ENCODE data around the gene SPINK1. TPM values are rescaled to one million over a fixed set of nuclear protein-coding genes. Genes with fewer than 3 reads are reported as not detected.

Gene SPINK1
- total RNA-seq, 6 experiments from 2014 or later = not detected

DNA sequence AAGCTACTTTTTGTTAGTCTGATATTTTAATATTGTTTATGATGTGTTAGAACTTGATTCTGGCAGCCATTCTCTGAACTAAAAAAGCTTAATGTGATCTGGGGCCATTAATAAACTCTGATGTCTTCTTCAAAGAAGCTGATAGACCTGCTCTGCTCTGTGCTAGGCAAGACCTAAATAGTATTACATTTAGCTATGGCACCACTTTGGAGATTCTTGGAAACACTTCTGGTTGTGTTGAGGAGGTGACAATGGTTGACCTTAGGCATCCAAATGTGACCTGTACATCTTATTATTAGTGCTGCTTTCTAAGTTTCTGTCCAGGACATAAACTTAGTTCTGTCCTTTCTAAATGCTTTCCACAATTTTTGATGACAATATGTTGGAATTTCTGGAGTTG lies 25.3 kb upstream of the SPINK1 start:
- no peaks in the 10 kb centered on the region for H3K4me1 Mint-ChIP-seq (ENCODE audit: low read depth)

DNA sequence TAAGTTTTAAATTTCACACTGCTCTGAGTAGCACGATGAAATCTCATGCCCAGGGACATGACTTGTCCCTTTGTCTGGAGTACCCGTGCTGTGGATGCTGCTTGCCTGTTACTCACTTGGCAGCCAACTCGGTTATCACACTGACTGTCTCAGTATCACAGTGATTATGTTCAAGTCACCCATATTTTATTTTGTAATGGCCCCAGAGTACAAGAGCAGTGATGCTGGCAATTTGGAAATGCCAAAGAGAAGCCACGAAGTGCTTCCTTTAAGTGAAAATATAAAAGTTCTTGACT lies 24.3 kb upstream of the SPINK1 start:
- H3K4me3 Mint-ChIP-seq = no peak overlapping the region
- H3K4me1 Mint-ChIP-seq (ENCODE audit: low read depth) = no peaks in the 10 kb centered on the region
- H3K27ac Mint-ChIP-seq = no peak overlapping the region
- TF ChIP-seq, protein P1, sequence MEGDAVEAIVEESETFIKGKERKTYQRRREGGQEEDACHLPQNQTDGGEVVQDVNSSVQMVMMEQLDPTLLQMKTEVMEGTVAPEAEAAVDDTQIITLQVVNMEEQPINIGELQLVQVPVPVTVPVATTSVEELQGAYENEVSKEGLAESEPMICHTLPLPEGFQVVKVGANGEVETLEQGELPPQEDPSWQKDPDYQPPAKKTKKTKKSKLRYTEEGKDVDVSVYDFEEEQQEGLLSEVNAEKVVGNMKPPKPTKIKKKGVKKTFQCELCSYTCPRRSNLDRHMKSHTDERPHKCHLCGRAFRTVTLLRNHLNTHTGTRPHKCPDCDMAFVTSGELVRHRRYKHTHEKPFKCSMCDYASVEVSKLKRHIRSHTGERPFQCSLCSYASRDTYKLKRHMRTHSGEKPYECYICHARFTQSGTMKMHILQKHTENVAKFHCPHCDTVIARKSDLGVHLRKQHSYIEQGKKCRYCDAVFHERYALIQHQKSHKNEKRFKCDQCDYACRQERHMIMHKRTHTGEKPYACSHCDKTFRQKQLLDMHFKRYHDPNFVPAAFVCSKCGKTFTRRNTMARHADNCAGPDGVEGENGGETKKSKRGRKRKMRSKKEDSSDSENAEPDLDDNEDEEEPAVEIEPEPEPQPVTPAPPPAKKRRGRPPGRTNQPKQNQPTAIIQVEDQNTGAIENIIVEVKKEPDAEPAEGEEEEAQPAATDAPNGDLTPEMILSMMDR (IDR thresholded peaks at IDR 0.05) = no peak
- no peaks in the 10 kb centered on the region; the same call in 1 of the 2 replicates for H3K27me3 Mint-ChIP-seq (ENCODE audit: insufficient read depth)
- DNase-seq = no peak
- no peaks in the 10 kb centered on the region for H3K36me3 Mint-ChIP-seq (ENCODE audit: low read depth)
- no peaks in the 10 kb centered on the region for H3K9me3 Mint-ChIP-seq

More for the DNA sequence above, 25.3 kb upstream of the SPINK1 start:
- DNase-seq = no peak
- TF ChIP-seq, protein P1 (IDR thresholded peaks at IDR 0.05) = no peak
- Mint-ChIP-seq H3K9me3 (no peaks in the 10 kb centered on the region), H3K27me3 (ENCODE audit: insufficient read depth) (no peaks in the 10 kb centered on the region; the same call in 1 of the 2 replicates), H3K27ac (no peak overlapping the region), H3K4me3 (no peak overlapping the region), H3K36me3 (ENCODE audit: low read depth) (no peaks in the 10 kb centered on the region)

DNA sequence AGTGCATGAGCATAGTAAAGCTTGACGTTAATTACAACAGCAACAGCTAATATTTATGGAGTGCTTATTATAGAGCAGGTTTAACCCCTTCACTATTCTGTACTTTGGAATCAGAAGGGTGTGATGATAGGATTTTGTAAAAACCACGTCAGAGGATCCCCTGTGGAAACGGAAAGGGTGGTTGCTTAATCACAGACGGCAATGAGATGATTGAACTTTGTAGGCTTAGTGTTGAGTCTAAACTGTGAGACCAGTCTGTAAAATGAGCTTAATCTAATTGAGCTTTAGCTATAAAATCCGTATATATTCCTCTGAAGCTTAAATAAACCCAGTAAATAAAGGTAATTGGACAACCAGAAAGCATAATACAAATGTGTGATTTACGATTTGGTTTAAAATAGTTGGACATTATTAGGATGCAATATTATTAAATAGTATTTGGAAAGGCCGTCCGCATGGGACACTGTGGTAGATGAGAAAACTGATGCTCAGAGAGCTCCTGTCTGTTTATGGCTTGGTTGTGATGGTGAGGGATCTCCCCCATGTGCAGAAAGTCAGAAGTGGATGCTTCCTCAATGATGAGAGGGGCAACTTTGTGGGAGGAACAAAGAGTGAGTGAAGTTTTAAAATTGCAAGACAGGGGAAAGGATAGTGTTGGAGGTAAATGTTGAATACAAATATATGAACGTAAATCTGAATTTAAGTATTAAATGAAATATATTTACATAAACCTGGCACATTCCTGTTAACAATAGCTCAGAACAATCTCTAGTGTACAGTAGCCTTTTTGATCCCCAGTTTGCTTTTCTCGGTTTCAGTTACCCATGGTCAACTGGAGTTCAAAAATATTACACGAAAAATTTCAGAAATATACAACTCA lies 23.7 kb upstream of the SPINK1 start:
- no peaks in the 10 kb centered on the region for H3K4me1 Mint-ChIP-seq (ENCODE audit: low read depth)
- no peak overlapping the region for H3K4me3 Mint-ChIP-seq
- H3K27ac Mint-ChIP-seq = no peak overlapping the region
- TF ChIP-seq, protein P1 (IDR thresholded peaks at IDR 0.05) = no peak
- H3K27me3 Mint-ChIP-seq (ENCODE audit: insufficient read depth) = no peaks in the 10 kb centered on the region; the same call in 1 of the 2 replicates
- no peaks in the 10 kb centered on the region for H3K9me3 Mint-ChIP-seq
- H3K36me3 Mint-ChIP-seq (ENCODE audit: low read depth) = no peaks in the 10 kb centered on the region
- no peak for DNase-seq

DNA sequence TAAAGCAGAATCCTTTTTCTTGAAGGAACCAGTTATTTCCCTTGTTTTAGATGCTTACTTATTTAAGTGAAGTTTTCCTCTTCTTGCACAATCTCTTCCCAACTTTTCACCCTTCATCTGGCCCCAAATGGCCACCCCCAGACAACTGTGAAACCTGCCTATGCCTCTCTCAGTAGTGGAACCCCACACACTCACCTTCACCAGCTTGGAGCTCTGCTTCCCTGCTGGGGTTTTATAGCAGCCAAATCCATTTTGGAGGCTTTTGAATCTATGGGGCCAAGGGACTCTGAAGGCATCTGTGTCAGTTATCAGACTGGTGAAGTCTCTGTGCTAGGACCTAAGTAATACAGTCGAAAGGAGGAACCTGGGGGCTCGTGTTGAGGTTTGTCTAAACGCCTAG lies 22.9 kb upstream of the SPINK1 start:
- DNase-seq = no peak
- Mint-ChIP-seq H3K36me3 (ENCODE audit: low read depth) (no peaks in the 10 kb centered on the region), H3K27me3 (ENCODE audit: insufficient read depth) (no peaks in the 10 kb centered on the region; the same call in 1 of the 2 replicates), H3K27ac (no peak overlapping the region), H3K9me3 (no peaks in the 10 kb centered on the region), H3K4me1 (ENCODE audit: low read depth) (no peaks in the 10 kb centered on the region), H3K4me3 (no peak overlapping the region)
- TF ChIP-seq, protein P1 (IDR thresholded peaks at IDR 0.05) = no peak

DNA sequence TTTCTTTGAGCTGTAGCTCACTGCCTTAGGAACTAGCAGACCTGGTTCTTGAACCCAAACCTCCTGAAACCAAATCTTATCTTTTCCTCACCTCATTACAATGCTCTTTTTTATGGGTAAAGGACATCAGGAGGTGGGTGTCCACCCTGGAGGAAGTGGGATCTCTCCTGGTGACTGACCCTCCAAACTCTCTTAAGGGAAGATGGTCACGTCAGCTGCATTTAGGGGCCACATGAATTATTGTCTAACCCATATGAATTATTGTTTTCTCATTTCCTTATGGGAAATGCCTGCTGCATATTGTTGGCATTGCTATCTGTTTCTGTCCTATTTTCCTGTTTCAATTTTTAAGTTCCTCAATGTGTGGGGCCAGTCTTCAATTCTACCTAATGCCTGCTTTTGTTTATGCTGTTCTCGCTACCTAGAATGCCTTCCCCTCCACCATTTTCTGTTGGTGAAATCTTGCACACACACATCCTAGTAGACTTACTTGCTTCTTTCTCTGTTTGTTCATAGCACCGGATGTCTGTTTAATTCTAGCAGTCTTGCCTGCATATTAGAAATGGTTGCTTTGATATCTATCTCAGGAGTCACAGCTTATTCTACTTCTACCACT lies 22.0 kb upstream of the SPINK1 start:
- no peak for DNase-seq
- H3K27ac Mint-ChIP-seq = no peak overlapping the region
- no peaks in the 10 kb centered on the region; the same call in 1 of the 2 replicates for H3K27me3 Mint-ChIP-seq (ENCODE audit: insufficient read depth)
- no peaks in the 10 kb centered on the region for H3K36me3 Mint-ChIP-seq (ENCODE audit: low read depth)
- H3K9me3 Mint-ChIP-seq = no peaks in the 10 kb centered on the region
- TF ChIP-seq, protein P1 (IDR thresholded peaks at IDR 0.05) = no peak
- H3K4me3 Mint-ChIP-seq = no peak overlapping the region
- H3K4me1 Mint-ChIP-seq (ENCODE audit: low read depth) = no peaks in the 10 kb centered on the region
